ENCODE results near the gene RHOB.
"Not testable (repeated sequence)": the region's sequence is repeated elsewhere in the genome, so short reads cannot be mapped to it uniquely, and the experiment has no call there.

RHOB gene

GRCh38 chr2:20446917-20447436 is at the start of gene RHOB:
TSS of gene RHOB (plus strand) at chr2:20447074. CDS start at chr2:20447466, 392 bp downstream.
- peak; percentile 99 for DNase-seq (ENCODE audit: low spot score)

- no peak for DNase-seq (ENCODE audit: low spot score)
These were observed 48.9 kb upstream of the RHOB start for GRCh38 chr2:20397811-20398447.

GRCh38 chr2:20398956-20399567 is 47.8 kb upstream of the RHOB start:
- peak; percentile 56 for DNase-seq (ENCODE audit: low spot score)

GRCh38 chr2:20400306-20400705 is 46.6 kb upstream of the RHOB start:
- no peak for DNase-seq (ENCODE audit: low spot score)

GRCh38 chr2:20400787-20401488 is 45.9 kb upstream of the RHOB start:
- DNase-seq (ENCODE audit: low spot score) = no peak

GRCh38 chr2:20401489-20401835 is 45.4 kb upstream of the RHOB start:
- DNase-seq (ENCODE audit: low spot score) = no peak

- DNase-seq (ENCODE audit: low spot score) = no peak
These were observed 43.0 kb upstream of the RHOB start for GRCh38 chr2:20403774-20404312.

GRCh38 chr2:20404950-20405349 is 41.9 kb upstream of the RHOB start:
- DNase-seq (ENCODE audit: low spot score) = no peak

- DNase-seq (ENCODE audit: low spot score) = no peak
These were observed 37.8 kb upstream of the RHOB start for GRCh38 chr2:20409039-20409438.

GRCh38 chr2:20410556-20411277 is 36.2 kb upstream of the RHOB start:
- no peak for DNase-seq (ENCODE audit: low spot score)

GRCh38 chr2:20411361-20411894 is 35.4 kb upstream of the RHOB start:
- peak; percentile 87 for DNase-seq (ENCODE audit: low spot score)

- DNase-seq (ENCODE audit: low spot score) = no peak
These were observed 32.1 kb upstream of the RHOB start for GRCh38 chr2:20414806-20415205.

GRCh38 chr2:20415511-20415918 is 31.4 kb upstream of the RHOB start:
- no peak for DNase-seq (ENCODE audit: low spot score)

GRCh38 chr2:20416723-20417122 is 30.2 kb upstream of the RHOB start:
- DNase-seq (ENCODE audit: low spot score) = no peak

GRCh38 chr2:20417230-20417821 is 29.5 kb upstream of the RHOB start:
- DNase-seq (ENCODE audit: low spot score) = not testable (repeated sequence)

GRCh38 chr2:20418519-20418918 is 28.4 kb upstream of the RHOB start:
- no peak for DNase-seq (ENCODE audit: low spot score)

- DNase-seq (ENCODE audit: low spot score) = peak; percentile 45
These were observed 27.8 kb upstream of the RHOB start for GRCh38 chr2:20419007-20419576.

GRCh38 chr2:20419752-20420151 is 27.1 kb upstream of the RHOB start:
- no peak for DNase-seq (ENCODE audit: low spot score)

GRCh38 chr2:20421336-20421987 is 25.4 kb upstream of the RHOB start:
- DNase-seq (ENCODE audit: low spot score) = no peak

- peak; percentile 92 for DNase-seq (ENCODE audit: low spot score)
These were observed 24.9 kb upstream of the RHOB start for GRCh38 chr2:20421988-20422370.
